Measurements from ENCODE around the gene GATAD2B. TPM values are rescaled to one million over a fixed set of nuclear protein-coding genes. Genes with fewer than 3 reads are reported as not detected.
"Not testable (repeated sequence)": the region's sequence is repeated elsewhere in the genome, so short reads cannot be mapped to it uniquely, and the experiment has no call there.

GATAD2B gene
- total and polyA plus RNA-seq, 7 donors = 3.4 to 53.1 (median 34.8) TPM

GRCh38 chr1:153783233-153784190, 139.3 kb downstream of the GATAD2B start:
- peak; percentile 90 to 96 for DNase-seq
- peaks cover 14% of the 10 kb centered on the region for H3K4me1 ChIP-seq
- no peaks in the 10 kb centered on the region for H3K27me3 ChIP-seq (ENCODE audit: insufficient read depth in 3 of 3, low read length in 2 of 3)
- peak; percentile 96 to 98 (median 96) for ATAC-seq
- WGBS, 3 donors = 0 to 1% (median 0%) methylated on average over 51 to 61 of the region's 61 CpGs
- peak overlapping the region; percentile 96 for H3K27ac ChIP-seq
- intact Hi-C loops (cut with DNase I) = no loop called here
- TF ChIP-seq CTCF (IDR thresholded peaks at IDR 0.05) = no peak
- H3K4me3 ChIP-seq = peak overlapping the region; percentile 80
- H3K9me3 ChIP-seq = no peaks in the 10 kb centered on the region
- no peaks in the 10 kb centered on the region for H3K36me3 ChIP-seq (ENCODE audit: insufficient read depth in 1 of 2, low read depth in 1 of 2)

- not testable (repeated sequence) for H3K9me3 ChIP-seq
Observed at GRCh38 chr1:153782648-153783047, 140.1 kb downstream of the GATAD2B start.

GRCh38 chr1:153780551-153780950, 142.2 kb downstream of the GATAD2B start:
- 70 to 79% (median 77%) methylated on average over 4 of the region's 4 CpGs for WGBS, 3 donors
- Histone ChIP-seq H3K36me3 (ENCODE audit: insufficient read depth in 1 of 2, low read depth in 1 of 2) (no peaks in the 10 kb centered on the region), H3K9me3 (no peaks in the 10 kb centered on the region), H3K4me3 (no peak overlapping the region), H3K27ac (no peak overlapping the region), H3K27me3 (ENCODE audit: insufficient read depth in 3 of 3, low read length in 2 of 3) (no peaks in the 10 kb centered on the region), H3K4me1 (peaks cover 32% of the 10 kb centered on the region)
- no peak for DNase-seq
- TF ChIP-seq CTCF (IDR thresholded peaks at IDR 0.05) = no peak
- intact Hi-C loops (cut with DNase I) = no loop called here
- ATAC-seq = no peak

More at GRCh38 chr1:153782648-153783047, 140.1 kb downstream of the GATAD2B start:
- ATAC-seq; DNase-seq; H3K27me3 ChIP-seq (ENCODE audit: insufficient read depth in 3 of 3, low read length in 2 of 3); H3K36me3 ChIP-seq (ENCODE audit: insufficient read depth in 1 of 2, low read depth in 1 of 2); intact Hi-C loops (cut with DNase I): not testable (repeated sequence)
- WGBS, 3 donors = 92 to 93% (median 93%) methylated on average over 8 of the region's 8 CpGs
- Histone ChIP-seq H3K27ac (peak overlapping the region; percentile 96), H3K4me3 (peak overlapping the region; percentile 80), H3K4me1 (peaks cover 22% of the 10 kb centered on the region)

- Histone ChIP-seq H3K36me3 (ENCODE audit: insufficient read depth in 1 of 2, low read depth in 1 of 2) (no peaks in the 10 kb centered on the region), H3K27me3 (ENCODE audit: insufficient read depth in 3 of 3, low read length in 2 of 3) (no peaks in the 10 kb centered on the region), H3K9me3 (no peaks in the 10 kb centered on the region), H3K4me3 (no peak overlapping the region), H3K4me1 (peaks cover 37% of the 10 kb centered on the region), H3K27ac (no peak overlapping the region)
- TF ChIP-seq CTCF (IDR thresholded peaks at IDR 0.05) = no peak
- ATAC-seq = no peak
- WGBS, 3 donors = 69 to 71% (median 69%) methylated on average over 17 of the region's 17 CpGs
- no peak for DNase-seq
- intact Hi-C loops (cut with DNase I) = no loop called here
Observed at GRCh38 chr1:153779781-153780541, 142.8 kb downstream of the GATAD2B start.

All from psoas muscle (tissue), 8 donors.